GM23248 (cell line): ENCODE measurements around the gene HIVEP3. TPM values are rescaled to one million over a fixed set of nuclear protein-coding genes. Genes with fewer than 3 reads are reported as not detected.

Experiments
- DNase-seq: peaks from one replicate; pipeline ENCODE4 v3.0.0-alpha.2; 2015
- H2AFZ ChIP-seq: fragments of 200-600 bp; sonication (generic); 2 replicates; pipeline ENCODE4 v1.6.1; 2016; ENCODE audit warnings: antibody characterized with exemption
- H3F3A ChIP-seq: fragments of 200-600 bp; sonication (generic); 2 replicates; pipeline ENCODE4 v1.6.1; 2016; ENCODE audit warnings: mild to moderate bottlenecking, antibody characterized with exemption, mixed run types; ENCODE audit not compliant: insufficient read depth
- H3K27ac ChIP-seq: fragments of 200-600 bp; sonication (generic); 2 replicates; pipeline ENCODE4 v1.5.1; 2016; ENCODE audit warnings: mild to moderate bottlenecking
- H3K27me3 ChIP-seq: fragments of 200-600 bp; sonication (generic); replicated peaks from 2 replicates; pipeline ENCODE4 v1.6.1; 2016; ENCODE audit warnings: mild to moderate bottlenecking; ENCODE audit not compliant: insufficient read depth
- H3K36me3 ChIP-seq: fragments of 200-600 bp; sonication (generic); 2 replicates; pipeline ENCODE4 v1.6.1; 2016; ENCODE audit warnings: low read depth, mild to moderate bottlenecking
- H3K4me1 ChIP-seq: fragments of 200-600 bp; sonication (generic); 2 replicates; pipeline ENCODE4 v1.6.1; 2016; ENCODE audit warnings: mild to moderate bottlenecking; ENCODE audit not compliant: insufficient read depth
- H3K4me2 ChIP-seq: fragments of 200-600 bp; sonication (generic); one replicate; pipeline ENCODE4 v1.6.1; 2016; ENCODE audit warnings: mild to moderate bottlenecking; ENCODE audit not compliant: unreplicated experiment
- H3K4me3 ChIP-seq: fragments of 200-600 bp; sonication (generic); 2 replicates; pipeline ENCODE4 v1.5.1; 2016; ENCODE audit warnings: mild to moderate bottlenecking
- H3K79me2 ChIP-seq: fragments of 200-600 bp; sonication (generic); 2 replicates; pipeline ENCODE4 v1.6.1; 2016; ENCODE audit warnings: mild to moderate bottlenecking; ENCODE audit not compliant: insufficient read depth
- H3K9ac ChIP-seq: fragments of 200-600 bp; sonication (generic); 2 replicates; pipeline ENCODE4 v1.6.1; 2016; ENCODE audit warnings: mild to moderate bottlenecking
- H3K9me2 ChIP-seq: fragments of 200-600 bp; sonication (generic); 2 replicates; pipeline ENCODE4 v1.6.1; 2016; ENCODE audit warnings: mixed run types, mild to moderate bottlenecking, moderate library complexity; ENCODE audit not compliant: insufficient read depth
- H3K9me3 ChIP-seq: fragments of 200-600 bp; sonication (generic); one replicate; pipeline ENCODE4 v1.6.1; 2017; ENCODE audit warnings: low read depth
- H4K20me1 ChIP-seq: fragments of 200-600 bp; sonication (generic); 2 replicates; pipeline ENCODE4 v1.6.0; 2016; ENCODE audit not compliant: insufficient read depth
- EZH2 ChIP-seq: fragments of 200-600 bp; sonication (generic); IDR thresholded peaks from 2 replicates; pipeline ENCODE4 v1.6.1; 2018; ENCODE audit warnings: antibody characterized with exemption, mild to moderate bottlenecking; ENCODE audit not compliant: insufficient read depth, poor library complexity, severe bottlenecking
- EZH2phosphoT487 ChIP-seq: fragments of 200-600 bp; sonication (generic); IDR thresholded peaks from 2 replicates; pipeline ENCODE4 v1.6.1; 2018; ENCODE audit warnings: antibody characterized with exemption, moderate library complexity, mild to moderate bottlenecking, low read depth; ENCODE audit not compliant: insufficient read depth
- WGBS, 2 experiments: methylation state at CpG; one replicate each; pipeline ENCODE4 v1.1.6; 2015 to 2017; ENCODE audit warnings: low lambda C conversion rate in 2 of 2, low coverage in 1 of 2; ENCODE audit errors: missing lambda C conversion rate in 2 of 2; 5-methylcytosine and 5-hydroxymethylcytosine counted together
- in situ Hi-C: fragments of 300-500 bp; cut with MboI; formaldehyde crosslinking; loops from 2 replicates; pipeline ENCODE4 v1.15.0; 2020
- polyA plus RNA-seq: library from polyadenylated mRNA; unstranded; fragments of >200 nt; fragmentation: Nextera tagmentation; extraction: Ambion mirVana; gene quantifications from 2 replicates; pipeline ENCODE4 v1.2.1, GENCODE V29; 2016
- total RNA-seq: library from RNA; depleted of rRNA; stranded (reverse); fragments of >200 nt; shearing (Covaris generic); gene quantifications from 2 replicates; pipeline ENCODE4 v1.2.3, GENCODE V29; 2014

Gene HIVEP3
- total and polyA plus RNA-seq, 2 experiments from 2014 or later = 1.7 to 7.2 TPM

DNA sequence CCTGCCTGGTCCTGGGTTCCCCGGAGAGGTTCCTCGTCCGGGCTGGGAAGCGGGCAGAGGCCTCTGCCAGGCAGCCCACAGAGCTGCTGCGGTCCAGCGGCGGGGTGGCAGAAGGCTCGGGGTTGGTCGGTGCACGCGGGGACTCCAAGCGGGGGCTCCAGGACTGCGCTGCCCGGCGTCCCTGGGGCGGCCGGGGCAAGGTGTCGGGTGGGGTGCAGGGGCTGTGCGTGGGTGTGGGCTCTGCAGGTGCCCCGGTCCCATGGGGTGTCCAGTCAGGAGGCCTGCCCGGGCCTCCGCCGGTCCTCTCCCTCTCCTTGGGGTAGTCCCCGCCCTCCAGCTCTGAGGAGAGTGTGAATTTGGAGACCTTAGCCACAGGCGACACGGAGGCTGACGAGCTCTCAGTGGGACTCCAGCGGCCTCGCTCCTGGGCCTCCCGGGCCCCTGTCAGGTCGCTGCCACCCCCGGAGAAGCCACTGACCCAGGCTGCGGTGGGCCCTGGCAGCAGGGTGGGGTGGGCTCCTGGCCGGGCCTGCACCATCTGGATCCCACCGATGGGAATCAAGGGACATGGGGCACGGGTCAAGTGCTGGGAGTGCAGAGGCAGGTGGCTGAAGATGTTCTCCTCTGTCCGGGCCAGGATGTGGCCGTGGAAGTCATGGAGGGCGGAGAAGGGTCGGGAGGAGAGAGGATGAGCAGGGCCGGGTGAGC is 408.0 kb downstream of the HIVEP3 start:
- Histone ChIP-seq H2AFZ (no peak overlapping the region), H3K4me1 (no peaks in the 10 kb centered on the region), H3F3A (no peaks in the 10 kb centered on the region), H4K20me1 (no peaks in the 10 kb centered on the region), H3K9me2 (no peaks in the 10 kb centered on the region), H3K4me2 (no peak overlapping the region), H3K27ac (no peak overlapping the region), H3K27me3 (no peaks in the 10 kb centered on the region), H3K79me2 (no peaks in the 10 kb centered on the region), H3K9me3 (no peaks in the 10 kb centered on the region), H3K36me3 (no peaks in the 10 kb centered on the region), H3K9ac (no peak overlapping the region), H3K4me3 (no peak overlapping the region)
- no peak for TF ChIP-seq EZH2phosphoT487
- no peak for TF ChIP-seq EZH2
- in situ Hi-C loops = no loop called here
- 96 to 99% methylated on average over 32 to 34 of the region's 41 CpGs for WGBS, 2 experiments
- no peak for DNase-seq

DNA sequence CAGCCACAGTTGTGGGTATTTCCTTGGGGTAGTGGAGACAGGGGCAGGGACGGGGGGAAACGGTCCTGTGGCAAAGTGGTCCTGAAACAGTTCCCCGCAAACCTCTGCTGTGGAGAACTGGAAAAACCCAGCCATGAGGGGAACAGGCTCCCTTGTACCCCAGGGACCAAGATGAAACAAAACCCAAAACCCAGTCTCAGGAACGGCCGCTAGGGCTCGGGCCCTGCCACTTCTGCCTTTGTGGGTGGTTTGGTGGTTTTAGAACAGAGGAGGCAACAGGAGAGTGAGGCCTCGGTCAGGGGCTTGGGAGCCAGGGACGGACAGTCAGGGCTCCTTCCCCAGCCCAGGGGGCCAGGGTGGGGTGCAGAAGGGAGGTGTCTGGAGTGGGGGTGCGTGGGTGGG is 409.5 kb downstream of the HIVEP3 start:
- no peaks in the 10 kb centered on the region for H3K27me3 ChIP-seq
- H3K36me3 ChIP-seq = no peaks in the 10 kb centered on the region
- peaks cover 3% of the 10 kb centered on the region; the same call in 1 of the 2 replicates for H3F3A ChIP-seq
- no peak overlapping the region for H3K4me2 ChIP-seq
- no peak overlapping the region for H3K9ac ChIP-seq
- DNase-seq = no peak
- H3K4me3 ChIP-seq = no peak overlapping the region
- no peaks in the 10 kb centered on the region for H3K79me2 ChIP-seq
- H3K9me3 ChIP-seq = no peaks in the 10 kb centered on the region
- WGBS, 2 experiments = 81 to 83% methylated on average over 8 to 9 of the region's 9 CpGs
- no peaks in the 10 kb centered on the region for H3K4me1 ChIP-seq
- H2AFZ ChIP-seq = no peak overlapping the region
- in situ Hi-C loops = no loop called here
- no peak overlapping the region for H3K27ac ChIP-seq
- no peaks in the 10 kb centered on the region for H3K9me2 ChIP-seq
- H4K20me1 ChIP-seq = no peaks in the 10 kb centered on the region
- TF ChIP-seq EZH2phosphoT487 (no peak), EZH2 (no peak)

DNA sequence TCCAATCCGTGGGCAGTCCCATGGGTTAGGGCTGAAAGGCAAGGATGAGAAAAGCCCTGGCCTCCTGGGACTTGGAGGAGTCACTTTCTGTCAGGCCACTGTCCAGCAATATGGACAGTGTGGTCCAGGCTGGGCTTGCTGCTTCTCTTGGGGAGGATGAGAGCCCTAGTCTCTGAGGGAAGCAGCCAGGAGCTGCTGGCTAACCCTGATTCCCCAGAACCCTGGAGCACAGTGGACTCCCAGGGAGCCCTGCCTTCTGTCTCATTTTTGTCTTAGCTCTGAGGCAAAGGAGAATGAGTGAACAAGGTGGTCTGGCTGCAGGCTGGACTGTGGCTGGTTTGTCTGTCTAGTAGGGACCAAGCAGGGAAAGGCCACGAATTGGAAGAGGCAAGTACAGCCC is 410.4 kb downstream of the HIVEP3 start:
- no peak overlapping the region for H3K4me3 ChIP-seq
- no peaks in the 10 kb centered on the region for H3K36me3 ChIP-seq
- TF ChIP-seq EZH2phosphoT487 = no peak
- TF ChIP-seq EZH2 = no peak
- no peak overlapping the region for H3K9ac ChIP-seq
- H3K4me1 ChIP-seq = no peaks in the 10 kb centered on the region
- H3K9me2 ChIP-seq = no peaks in the 10 kb centered on the region
- no peaks in the 10 kb centered on the region for H3K79me2 ChIP-seq
- no peaks in the 10 kb centered on the region for H3K9me3 ChIP-seq
- no peak overlapping the region for H3K4me2 ChIP-seq
- WGBS, 2 experiments = 85 to 100% methylated on average over 2 of the region's 2 CpGs
- peaks cover 11% of the 10 kb centered on the region; the same call in 1 of the 2 replicates for H3F3A ChIP-seq
- DNase-seq = no peak
- H4K20me1 ChIP-seq = no peaks in the 10 kb centered on the region
- H3K27me3 ChIP-seq = no peaks in the 10 kb centered on the region
- no peak overlapping the region for H2AFZ ChIP-seq
- no peak overlapping the region for H3K27ac ChIP-seq
- in situ Hi-C loops = no loop called here

DNA sequence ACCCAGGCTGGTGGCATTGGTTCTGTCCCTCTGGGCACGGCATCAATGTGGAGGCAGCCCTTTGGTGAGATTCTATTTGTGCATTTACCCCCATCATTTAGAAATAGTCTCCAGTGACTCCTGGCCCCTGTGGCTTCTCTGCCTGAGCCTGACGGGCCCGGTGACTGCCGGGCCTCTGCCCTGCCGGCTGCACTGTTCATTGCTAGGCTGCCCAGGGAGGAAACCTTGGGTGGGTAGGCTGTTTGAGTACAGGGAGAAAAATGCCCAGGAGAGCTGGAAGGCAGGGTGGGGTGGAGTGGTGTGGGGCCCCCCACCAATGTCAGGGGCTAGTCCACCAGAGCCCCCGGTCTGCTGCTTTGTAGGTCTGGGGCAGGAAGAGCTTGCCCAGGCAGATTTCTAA is 410.9 kb downstream of the HIVEP3 start:
- H3K9me2 ChIP-seq = no peaks in the 10 kb centered on the region
- H2AFZ ChIP-seq = no peak overlapping the region
- H3K27ac ChIP-seq = no peak overlapping the region
- H3K4me3 ChIP-seq = no peak overlapping the region
- TF ChIP-seq EZH2 (no peak), EZH2phosphoT487 (no peak)
- in situ Hi-C loops = no loop called here
- WGBS, 2 experiments = 89 to 96% methylated on average over 5 to 6 of the region's 6 CpGs
- no peaks in the 10 kb centered on the region for H3K27me3 ChIP-seq
- no peak overlapping the region for H3K4me2 ChIP-seq
- peaks cover 11% of the 10 kb centered on the region; the same call in 1 of the 2 replicates for H3F3A ChIP-seq
- H3K4me1 ChIP-seq = no peaks in the 10 kb centered on the region
- H3K9ac ChIP-seq = no peak overlapping the region
- no peaks in the 10 kb centered on the region for H3K79me2 ChIP-seq
- H3K9me3 ChIP-seq = no peaks in the 10 kb centered on the region
- no peak for DNase-seq
- no peaks in the 10 kb centered on the region for H3K36me3 ChIP-seq
- no peaks in the 10 kb centered on the region for H4K20me1 ChIP-seq

DNA sequence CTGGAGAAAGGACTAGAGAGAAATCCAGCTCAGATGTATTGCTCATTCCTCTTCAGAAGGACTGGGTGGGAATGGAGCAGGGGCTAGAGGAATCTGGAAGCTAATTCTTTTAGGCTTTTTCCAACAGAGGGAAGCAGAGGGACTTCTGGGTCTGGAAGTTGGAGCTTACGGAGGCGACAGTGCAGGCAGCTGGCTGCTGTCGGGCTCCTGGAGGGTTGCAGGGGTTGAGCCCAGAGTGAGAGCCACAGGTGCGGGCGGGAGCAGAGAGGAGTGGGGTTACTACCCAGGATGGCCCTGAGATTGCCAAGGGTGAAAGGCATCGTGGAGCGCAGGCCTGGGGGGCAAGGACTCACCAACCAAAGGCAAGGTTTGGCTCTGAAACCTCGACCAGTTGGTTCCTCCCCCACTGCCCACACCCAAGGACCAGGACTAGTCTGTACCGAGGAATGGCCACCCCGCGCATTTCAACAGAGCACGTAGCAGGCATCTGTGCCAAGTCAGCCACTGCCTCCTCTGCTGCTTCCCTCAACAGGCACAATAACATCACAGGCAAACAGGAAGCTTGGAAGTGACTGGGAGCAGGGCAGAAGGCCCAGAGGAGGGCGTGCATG is 411.5 kb downstream of the HIVEP3 start:
- no peak overlapping the region for H2AFZ ChIP-seq
- H3K4me1 ChIP-seq = no peaks in the 10 kb centered on the region
- H3K9me3 ChIP-seq = no peaks in the 10 kb centered on the region
- H3K4me2 ChIP-seq = no peak overlapping the region
- no peaks in the 10 kb centered on the region for H3K36me3 ChIP-seq
- 70 to 75% methylated on average over 13 of the region's 13 CpGs for WGBS, 2 experiments
- H3K27ac ChIP-seq = no peak overlapping the region
- H3K9ac ChIP-seq = no peak overlapping the region
- H3K9me2 ChIP-seq = no peaks in the 10 kb centered on the region
- DNase-seq = no peak
- no peaks in the 10 kb centered on the region for H3K27me3 ChIP-seq
- no peak overlapping the region for H3K4me3 ChIP-seq
- no peaks in the 10 kb centered on the region for H3K79me2 ChIP-seq
- H3F3A ChIP-seq = peaks cover 11% of the 10 kb centered on the region; the same call in 1 of the 2 replicates
- no peaks in the 10 kb centered on the region for H4K20me1 ChIP-seq
- TF ChIP-seq EZH2phosphoT487 (no peak), EZH2 (no peak)
- in situ Hi-C loops = no loop called here
